NOMO-1 treated with dmso at 0.1 percent for 144 hours (cell line): ENCODE results near the gene ANK3.

Experiments used
- DNase-seq: peaks from one replicate; lab custom pipeline; 2025; ENCODE audit not compliant: unreplicated experiment; lab: John Stamatoyannopoulos, UW

Gene ANK3

GRCh38 chr10:60188548-60188947 is 201.1 kb downstream of the ANK3 start:
- no peak for DNase-seq

GRCh38 chr10:60187691-60188090 is 202.0 kb downstream of the ANK3 start:
- no peak for DNase-seq

- no peak for DNase-seq
Measured at GRCh38 chr10:60186315-60187071, 203.2 kb downstream of the ANK3 start.

GRCh38 chr10:60185421-60185820 is 204.3 kb downstream of the ANK3 start:
- no peak for DNase-seq

- no peak for DNase-seq
Measured at GRCh38 chr10:60182691-60183090, 207.0 kb downstream of the ANK3 start.

GRCh38 chr10:60176925-60177324 is 212.8 kb downstream of the ANK3 start:
- DNase-seq, result no peak

- DNase-seq, result no peak
Measured at GRCh38 chr10:60175441-60175971, 214.2 kb downstream of the ANK3 start.

- DNase-seq, result no peak
Measured at GRCh38 chr10:60172363-60172990, 217.2 kb downstream of the ANK3 start.

GRCh38 chr10:60171436-60172013 is 218.2 kb downstream of the ANK3 start:
- no peak for DNase-seq

- DNase-seq, result no peak
Measured at GRCh38 chr10:60170250-60170649, 219.4 kb downstream of the ANK3 start.

- no peak for DNase-seq
Measured at GRCh38 chr10:60169111-60169510, 220.6 kb downstream of the ANK3 start.

- no peak for DNase-seq
Measured at GRCh38 chr10:60167050-60167449, 222.6 kb downstream of the ANK3 start.

- DNase-seq, result no peak
Measured at GRCh38 chr10:60163786-60164185, 225.9 kb downstream of the ANK3 start.

GRCh38 chr10:60162631-60163030 is 227.0 kb downstream of the ANK3 start:
- no peak for DNase-seq

- no peak for DNase-seq
Measured at GRCh38 chr10:60155943-60156683, 233.6 kb downstream of the ANK3 start.

GRCh38 chr10:60155099-60155877 is 234.4 kb downstream of the ANK3 start:
- DNase-seq, result no peak

- DNase-seq, result no peak
Measured at GRCh38 chr10:60149003-60149402, 240.7 kb downstream of the ANK3 start.

- DNase-seq, result no peak
Measured at GRCh38 chr10:60148266-60148840, 241.3 kb downstream of the ANK3 start.

- DNase-seq, result no peak
Measured at GRCh38 chr10:60147576-60148265, 242.0 kb downstream of the ANK3 start.

GRCh38 chr10:60147025-60147424 is 242.7 kb downstream of the ANK3 start:
- DNase-seq, result no peak
